NCI-H1092 (cell line): ENCODE data around the gene FAM131B.

Experiments
- DNase-seq: peaks from one replicate; lab custom pipeline; 2025; lab: John Stamatoyannopoulos, UW

Gene FAM131B

DNA sequence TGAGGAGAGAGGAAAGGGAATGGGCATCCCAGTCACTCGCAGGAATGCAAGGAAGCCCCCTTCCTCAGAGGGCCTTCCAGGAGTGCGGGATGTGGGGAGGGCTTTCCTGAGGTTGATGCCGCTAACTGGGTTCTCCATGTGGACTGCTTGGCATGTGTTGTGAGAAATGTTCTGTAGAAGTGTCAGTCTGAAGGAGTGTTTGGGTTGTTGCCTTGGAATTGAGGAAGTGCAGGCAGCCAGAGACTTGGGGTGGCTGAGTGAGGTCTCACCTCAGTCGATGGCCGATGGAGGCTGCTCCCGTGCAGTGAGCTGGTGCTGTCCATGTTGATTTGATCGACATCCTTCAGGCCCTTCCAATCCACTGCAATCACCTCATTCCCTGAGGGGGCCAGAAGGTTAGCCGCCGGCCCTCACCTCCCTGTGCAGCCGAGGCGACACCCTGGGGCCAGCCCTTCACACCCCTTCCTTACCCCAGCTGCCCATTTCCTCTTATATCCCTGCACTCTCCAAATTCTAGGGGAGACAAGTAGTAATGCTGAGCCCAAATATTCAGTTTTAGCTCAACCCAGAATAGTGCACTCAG lies 2.7 kb downstream of the FAM131B start:
- DNase-seq, result no peak

DNA sequence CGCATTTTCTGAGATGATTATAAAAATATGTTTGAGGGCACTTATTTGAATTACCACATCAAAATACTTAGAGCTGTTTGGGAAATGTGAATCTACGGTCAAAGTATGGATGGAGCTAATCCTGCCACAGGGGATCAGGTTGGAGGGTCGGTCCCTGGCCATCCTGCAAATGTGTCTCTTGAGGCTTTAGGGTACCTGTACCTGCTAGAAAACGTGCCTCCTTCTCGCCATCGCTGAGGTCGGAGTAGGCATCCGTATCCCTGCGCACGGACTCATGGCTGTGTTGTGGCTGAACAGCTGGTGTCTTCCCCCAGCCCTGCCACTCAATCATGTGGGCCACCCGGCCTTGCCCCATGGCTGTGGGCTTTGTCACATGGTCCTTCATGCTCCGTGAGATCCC lies 3.9 kb downstream of the FAM131B start:
- no peak for DNase-seq

DNA sequence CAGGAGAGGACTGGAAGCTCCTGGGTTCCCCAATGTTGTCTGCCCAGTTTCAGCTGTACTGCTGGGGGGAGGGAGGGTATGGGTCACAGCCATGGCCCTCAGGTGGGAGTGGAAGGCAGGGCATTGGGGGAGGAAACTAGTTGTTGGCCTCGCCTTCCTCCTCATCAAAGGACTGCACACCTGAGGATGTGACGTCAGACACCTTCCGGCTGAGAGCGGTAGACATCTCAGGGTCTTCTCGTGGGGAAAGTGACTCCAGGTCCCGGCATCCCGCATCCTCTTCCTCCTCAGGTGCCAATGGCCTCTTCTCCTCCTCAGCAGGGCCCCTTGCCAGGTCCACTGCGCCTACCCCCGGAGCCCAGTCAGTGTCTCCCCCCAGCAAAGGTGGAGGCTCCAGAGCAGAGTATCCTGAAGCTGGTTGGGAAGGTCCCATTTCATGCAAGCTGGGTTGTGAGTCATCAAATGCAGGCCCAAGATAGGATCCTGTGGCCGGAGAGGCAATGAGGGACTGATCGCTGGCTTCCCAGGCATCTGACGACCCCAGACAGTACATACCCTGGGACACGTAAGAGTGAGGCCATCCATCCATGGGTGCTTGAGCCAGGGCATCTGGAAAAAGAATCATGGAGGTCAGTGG lies 6.0 kb downstream of the FAM131B start:
- DNase-seq, result no peak

DNA sequence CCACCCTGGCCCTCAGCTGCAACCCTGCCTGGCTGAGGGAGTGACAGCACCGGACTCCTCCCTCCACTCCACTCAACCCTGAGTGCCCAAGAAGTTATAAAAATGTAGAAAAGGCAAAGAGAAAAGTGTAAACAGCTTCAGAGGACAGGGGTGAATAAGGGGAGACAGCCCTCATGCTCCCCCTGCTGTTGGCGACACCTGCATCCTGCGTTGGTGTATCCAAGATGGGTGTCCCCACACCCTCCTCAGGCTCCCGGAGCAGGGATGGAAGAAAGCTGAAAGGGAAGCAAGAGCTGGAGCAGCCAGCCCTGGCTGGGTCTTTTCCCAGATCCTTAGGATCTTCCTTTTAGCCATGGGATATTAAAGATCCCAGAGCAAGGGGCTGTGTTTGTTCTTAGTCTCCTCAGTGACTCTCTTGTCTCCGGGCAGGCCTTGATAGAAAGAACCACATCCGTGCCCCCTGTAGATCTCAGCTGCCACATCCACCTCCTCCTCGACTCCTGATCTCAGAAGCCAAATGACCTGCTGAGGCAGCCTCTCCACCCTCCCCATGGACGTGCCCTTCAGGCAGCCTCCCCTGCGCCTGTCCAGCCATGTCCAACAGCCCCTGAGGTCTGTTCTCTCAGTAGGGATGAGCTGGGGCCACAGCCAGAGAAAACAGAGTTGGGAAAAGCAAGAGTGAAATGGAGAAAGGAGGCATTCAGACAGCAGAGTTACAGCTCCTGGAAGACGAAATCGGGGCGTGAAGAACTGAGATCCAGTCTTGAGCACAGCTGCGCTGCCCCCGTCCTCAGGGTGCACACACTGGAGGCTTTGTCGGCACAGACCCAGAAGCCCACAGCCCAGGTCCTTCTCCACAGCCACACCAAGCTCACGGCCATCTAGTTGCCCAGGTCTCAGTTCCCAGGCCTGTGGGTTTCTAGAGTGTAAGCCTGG lies 6.8 kb downstream of the FAM131B start:
- DNase-seq, result no peak

DNA sequence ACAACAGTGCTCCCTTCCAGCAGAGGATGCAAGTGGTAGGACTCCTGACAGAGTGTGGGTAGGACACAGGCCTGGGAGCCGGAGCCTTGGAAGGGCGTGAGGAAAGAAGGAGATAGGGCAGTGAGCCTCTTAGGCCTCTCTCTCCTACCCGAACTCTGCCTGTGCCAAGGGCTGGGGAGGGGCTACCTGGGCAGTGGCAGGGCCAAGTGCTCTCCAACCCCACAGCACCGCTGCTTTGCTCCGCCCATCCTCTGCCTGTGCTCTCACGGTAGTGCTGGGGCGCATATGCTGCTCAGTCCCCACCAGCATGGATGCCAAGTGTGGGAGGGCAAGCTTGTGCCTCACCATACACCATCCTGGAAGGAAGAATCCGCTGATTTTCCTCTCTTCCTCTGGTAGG lies 7.5 kb downstream of the FAM131B start:
- no peak for DNase-seq

DNA sequence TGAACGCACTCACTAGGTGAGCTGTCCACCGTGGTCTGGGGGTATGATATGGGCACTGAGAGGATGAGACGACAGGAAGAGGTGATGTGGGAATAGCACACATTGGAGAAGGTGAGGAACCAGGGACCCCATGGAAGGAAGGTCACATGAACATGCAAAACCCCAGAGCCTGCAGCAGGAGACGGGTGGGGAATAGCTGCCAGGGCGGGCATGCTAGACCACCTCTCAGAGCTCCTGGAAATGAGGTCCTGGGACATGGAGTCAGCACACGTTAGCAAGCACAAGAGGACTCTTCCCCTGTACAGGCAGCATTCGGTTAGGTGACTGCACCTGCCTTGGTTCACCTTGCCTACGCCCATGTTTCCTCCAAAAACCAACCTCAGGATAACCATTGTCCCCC lies 8.1 kb downstream of the FAM131B start:
- DNase-seq, result no peak

DNA sequence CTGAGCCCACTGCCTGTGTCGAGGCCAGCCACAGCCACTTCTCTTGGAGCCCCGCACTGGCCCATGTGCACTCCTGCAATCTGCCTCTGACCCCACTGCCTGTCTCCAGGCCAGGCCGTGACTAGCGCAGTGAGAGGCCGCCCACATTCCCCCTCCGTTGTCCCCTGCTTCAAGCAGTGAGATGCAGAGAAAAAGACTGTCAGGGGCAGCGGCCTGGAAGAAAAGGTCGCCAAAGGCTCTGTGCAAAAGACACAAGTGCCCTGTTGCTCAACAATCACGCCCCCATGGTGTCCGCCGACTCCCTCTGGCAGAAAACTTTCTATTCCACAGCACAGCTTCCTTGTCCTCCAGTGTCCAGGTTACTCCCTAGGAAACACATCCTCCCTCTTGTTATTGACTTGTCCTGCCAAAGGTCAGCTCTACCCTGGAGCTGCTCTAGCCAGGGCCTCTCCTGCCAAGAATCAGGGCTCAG lies 9.9 kb downstream of the FAM131B start:
- no peak for DNase-seq

DNA sequence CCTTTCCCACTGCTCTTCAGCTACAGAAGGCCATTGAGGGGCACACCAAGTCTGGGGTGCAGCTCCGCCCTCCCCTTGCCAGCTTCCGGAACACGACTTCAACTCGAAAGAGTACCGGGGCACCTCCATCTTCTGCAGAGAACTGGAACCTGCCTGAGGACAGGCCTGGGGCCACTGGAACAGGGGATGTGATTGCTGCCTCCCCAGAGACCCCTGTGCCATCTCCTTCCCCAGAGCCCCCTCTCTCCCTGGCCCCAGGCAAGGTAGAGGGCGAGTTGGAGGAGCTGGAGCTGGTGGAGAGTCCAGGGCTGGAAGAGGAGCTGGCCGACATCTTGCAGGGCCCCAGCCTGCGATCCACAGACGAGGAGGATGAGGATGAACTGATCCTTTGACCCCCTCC lies 10.9 kb downstream of the FAM131B start:
- DNase-seq, result no peak

DNA sequence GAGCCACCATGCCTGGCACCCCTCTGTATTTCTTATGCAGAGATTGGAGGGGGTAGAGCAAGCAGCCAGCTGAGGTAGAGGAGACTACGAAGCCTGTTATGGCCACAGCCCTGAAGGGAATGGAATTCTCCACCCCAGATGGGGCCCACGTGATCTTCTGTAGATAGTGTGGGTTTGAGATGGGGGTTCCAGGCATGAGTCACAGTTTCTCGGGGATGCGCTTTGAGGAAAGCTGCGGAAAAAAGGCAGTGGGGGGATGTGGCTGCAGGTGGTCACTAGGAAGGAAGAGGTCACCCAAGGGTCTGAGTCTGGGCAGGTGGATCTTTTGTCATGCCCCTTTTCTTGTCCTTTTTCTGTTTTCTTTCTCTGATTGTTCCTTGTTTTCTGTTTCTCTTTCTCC lies 11.5 kb downstream of the FAM131B start:
- DNase-seq, result no peak

DNA sequence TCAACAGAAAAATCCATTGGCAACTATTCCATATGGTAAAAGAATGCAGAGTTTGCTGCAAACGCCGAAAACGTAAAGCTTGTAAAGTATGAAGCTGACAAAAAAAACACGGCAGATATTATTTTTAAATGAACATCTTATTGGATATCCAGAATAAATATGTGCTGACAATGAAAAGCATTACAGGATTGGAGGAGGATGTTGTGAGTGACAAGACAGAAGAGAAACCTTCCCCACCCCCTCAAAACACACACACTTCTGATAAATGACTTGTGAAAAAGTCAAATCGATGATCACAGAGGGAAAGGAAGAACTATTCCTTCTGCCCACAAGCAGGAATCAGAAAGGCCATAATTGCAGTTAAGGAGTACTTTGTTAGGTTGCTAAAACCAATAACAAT lies 14.6 kb downstream of the FAM131B start:
- DNase-seq, result no peak

DNA sequence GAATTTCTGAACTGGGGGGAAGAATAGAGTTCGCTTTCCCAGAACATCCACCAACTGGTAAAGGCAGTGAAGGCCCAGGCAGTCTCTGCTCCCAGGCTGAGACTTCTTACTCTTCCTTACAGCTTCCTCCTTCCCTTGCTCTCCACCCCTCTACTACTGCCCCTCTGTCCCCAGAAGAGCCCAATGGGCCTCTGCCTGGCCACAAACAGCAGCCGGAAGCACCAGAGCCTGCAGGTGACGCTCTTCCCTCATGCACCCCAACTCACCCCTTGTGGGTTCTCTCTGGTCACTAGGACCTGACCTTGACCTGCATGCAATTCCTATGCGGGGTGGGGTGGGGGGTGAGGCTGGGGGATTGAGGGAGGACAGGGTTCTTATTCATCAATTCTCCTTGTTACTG lies 16.5 kb downstream of the FAM131B start:
- no peak for DNase-seq

DNA sequence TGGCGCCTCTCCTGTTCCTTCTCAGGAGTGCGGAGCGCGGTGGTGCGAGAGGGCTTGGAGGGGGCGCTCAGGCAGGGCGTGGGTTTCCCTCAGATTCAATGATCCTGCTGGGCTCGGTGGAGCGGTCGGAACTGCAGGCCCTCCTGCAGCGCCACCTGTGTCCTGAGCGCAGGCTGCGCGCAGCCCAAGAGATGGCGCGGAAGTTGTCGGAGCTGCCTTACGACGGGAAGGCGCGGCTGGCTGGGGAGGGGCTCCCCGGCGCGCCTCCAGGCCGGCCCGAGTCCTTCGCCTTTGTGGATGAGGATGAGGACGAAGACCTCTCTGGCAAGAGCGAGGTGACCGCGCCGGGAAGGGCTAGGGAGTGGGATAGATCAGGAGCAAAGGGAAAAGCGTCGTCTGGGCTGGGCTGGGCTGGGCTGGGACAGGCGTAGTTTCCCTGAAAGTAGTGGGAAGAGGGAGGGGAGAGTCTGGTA lies 17.0 kb downstream of the FAM131B start:
- DNase-seq, result no peak

DNA sequence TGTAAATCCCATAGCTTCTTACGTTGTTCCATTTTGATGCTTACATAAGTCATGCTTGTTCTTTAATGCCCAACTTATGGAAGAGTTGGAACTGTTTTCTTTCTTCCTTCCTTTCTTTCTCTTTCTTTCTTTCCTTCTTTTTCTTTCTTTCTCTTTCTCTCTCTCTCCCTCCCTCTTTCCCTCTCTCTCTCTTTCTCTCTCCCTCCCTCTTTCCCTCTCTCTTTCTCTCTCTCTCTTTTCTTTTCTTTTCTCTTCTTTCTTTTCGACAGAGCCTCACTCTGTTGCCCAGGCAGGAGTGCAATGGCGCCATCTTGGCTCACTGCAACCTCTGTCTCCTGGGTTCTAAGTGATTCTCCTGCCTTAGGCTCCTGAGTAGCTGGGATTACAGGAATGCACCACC lies 18.9 kb downstream of the FAM131B start:
- DNase-seq, result no peak

DNA sequence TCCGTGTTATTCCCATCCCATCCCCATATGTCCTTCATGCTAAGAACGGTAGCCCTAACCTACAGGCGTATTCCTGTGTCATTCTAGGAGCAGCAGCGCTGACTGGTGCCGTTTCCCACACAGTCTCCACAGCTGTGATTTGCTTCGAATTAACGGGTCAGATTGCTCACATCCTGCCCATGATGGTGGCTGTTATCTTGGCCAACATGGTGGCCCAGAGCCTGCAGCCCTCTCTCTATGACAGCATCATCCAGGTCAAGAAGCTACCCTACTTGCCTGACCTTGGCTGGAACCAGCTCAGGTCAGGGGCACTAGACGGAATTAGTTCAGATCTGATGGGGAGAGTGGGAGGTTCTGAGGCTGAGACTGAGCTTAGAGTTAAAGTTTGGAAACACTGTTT lies 20.7 kb downstream of the FAM131B start:
- DNase-seq, result no peak

DNA sequence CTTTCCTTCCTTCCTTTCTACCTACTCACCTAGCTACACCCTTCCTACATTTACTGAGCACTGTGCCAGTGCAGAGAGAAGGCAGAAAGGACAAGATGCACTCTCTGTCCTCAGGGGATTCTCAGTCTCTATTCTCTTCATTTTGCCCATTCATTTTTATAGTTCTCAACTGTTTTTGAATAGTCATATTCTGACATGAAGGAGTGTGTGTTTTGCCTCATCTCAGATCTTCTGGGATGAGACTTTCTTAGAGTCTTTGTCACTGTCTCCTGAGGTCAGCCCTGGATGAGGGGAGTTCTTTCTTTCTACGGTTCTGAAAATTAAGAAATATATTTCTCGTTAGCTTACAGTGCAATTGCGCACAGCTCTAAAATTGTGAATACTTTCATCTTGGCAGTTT lies 25.3 kb downstream of the FAM131B start:
- DNase-seq, result no peak

DNA sequence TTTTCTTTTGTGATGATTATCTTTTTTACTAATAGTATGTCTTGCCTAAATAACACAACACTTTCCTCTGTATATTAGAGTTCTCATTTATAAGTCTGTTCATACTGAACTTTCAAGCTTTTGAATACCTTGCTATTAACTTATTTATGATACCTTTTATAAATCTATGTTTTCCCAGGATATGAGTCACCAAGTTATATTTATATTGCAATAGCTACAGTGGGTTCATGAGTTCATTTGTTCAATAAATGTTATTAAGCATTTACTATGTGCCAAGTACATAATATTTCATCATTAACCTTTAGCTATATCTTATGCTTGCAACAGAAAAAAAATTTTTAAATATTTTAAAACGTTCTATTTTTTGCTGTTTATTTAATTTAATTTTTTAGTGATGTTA lies 28.3 kb downstream of the FAM131B start:
- no peak for DNase-seq

DNA sequence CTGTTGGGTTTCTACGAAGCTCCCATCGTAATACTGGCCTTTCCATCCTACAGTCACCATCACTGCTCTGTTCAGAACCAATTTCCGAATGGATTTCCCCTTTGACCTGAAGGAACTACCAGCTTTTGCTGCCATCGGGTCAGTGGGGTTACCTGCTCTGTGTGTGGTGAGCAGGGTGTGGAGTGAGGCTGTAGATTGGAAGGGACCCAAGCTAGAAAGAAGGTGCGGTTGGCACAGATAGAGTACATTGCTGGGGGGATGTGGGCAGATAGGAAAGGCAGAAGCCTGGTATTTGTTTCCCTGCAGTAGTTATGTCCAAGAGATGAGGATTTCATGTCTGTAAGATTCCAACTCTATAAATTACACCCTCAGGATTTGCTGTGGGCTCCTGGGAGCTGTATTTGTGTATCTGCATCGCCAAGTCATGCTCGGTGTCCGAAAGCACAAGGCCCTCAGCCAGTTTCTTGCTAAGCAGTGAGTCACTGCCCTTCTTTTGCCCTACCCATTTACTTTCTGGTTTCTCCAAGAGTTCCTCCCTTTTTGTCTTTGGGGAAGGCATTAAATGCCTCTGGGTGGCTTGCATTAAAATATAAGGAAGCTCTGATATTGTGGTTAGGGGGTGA lies 31.2 kb downstream of the FAM131B start:
- no peak for DNase-seq

DNA sequence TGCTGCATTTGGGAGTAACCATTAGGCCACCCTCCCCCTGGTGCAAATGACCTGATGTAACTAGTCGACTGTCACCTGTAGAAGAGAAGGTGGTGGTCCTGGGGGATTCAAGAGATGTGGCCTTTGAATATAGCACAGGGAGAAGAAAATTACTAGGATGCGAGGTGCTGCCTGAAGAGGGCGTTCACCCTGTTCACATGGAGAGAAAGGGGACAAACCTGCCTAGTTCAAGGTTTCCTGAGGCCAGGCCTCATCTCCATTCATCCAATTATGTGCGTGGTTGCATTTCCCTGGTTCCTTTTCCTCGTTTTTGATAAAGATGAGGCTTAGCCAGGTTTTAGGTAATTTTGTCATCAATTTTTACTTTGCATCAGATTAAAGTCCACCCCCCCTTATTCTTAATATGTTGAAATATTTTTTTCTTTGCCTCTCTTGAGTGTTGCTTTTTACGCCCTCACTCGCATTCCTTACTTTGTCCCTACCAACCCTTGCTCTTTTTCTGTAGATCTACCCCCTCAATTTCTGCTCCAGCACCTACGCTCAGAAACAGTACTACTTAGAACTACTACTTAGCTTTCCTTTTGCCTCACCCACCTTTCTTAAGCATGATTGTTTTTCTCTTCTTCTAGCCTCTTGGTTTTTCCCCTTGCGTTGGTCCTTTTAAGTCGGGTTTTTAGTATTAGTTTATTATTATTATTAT lies 32.9 kb downstream of the FAM131B start:
- no peak for DNase-seq

DNA sequence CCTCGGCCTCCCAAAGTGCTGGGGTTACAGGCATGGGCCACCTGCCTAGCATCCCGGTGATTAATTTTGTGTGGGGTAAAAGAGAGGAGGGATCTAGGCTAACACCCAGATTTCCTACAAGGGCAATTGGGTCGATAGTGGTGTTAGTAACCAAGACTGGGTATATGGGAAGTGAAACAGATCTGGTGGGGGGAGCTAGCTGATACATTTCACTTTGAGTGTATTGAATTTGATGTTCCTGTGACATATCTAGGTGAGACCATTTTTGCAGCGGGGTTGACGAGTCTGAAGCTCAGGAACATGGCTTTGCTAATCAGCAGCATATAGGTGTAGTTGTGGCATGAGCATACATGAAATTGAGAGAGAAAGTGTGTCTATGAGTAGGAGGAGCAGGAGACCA lies 34.6 kb downstream of the FAM131B start:
- DNase-seq, result no peak

DNA sequence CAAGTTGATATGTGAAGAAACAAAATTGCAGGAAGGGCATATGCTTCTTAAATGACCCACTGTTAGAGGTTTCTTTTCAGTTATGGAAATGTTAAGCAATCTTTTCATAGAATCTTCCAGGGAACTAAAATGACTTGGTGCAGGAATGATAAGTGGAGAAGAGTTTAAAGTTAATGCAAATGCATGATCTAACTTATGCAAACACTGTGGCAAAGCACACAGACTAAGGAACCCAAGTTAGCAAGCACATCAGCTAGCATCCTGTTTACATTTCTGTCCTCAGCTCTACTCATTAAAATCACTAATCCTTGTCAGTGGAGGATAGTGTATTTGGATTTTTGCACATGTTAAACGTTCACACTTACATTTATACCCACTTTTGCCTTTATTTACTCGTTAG lies 37.3 kb downstream of the FAM131B start:
- DNase-seq, result no peak

DNA sequence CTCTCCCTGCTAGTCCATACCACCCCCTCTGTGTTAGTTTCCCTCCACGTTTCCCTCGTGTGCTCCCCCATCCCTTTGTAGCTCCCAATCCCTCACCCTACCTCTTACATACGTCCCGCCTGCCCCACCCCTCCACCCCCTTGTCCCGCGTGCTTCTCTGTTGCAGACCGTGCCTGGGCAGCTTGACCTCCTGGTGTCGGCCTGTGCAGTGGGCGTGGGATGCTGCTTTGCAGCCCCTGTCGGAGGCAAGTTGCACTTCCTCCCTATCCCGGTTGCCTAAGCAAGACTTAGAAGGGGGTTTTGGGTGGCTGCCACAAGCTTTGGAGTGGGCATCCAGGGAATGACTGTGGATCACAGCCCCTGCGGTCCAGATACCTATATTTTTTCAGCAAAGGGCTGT lies 38.9 kb downstream of the FAM131B start:
- no peak for DNase-seq
